CD4-positive, alpha-beta memory T cell (primary cell): ENCODE results near the gene TRAF3. TPM values are rescaled to one million over a fixed set of nuclear protein-coding genes. Genes with fewer than 3 reads are reported as not detected.

Experiments
- CTCF ChIA-PET: fragments of 350-600 bp; sonication (Branson Sonifier 250); formaldehyde crosslinking; loops from one replicate; lab custom pipeline; 2021; ENCODE audit warnings: inconsistent platforms; ENCODE audit not compliant: partially characterized antibody; lab: Charles Lee
- POLR2A ChIA-PET: fragments of 350-600 bp; sonication (Branson Sonifier 250); formaldehyde crosslinking; loops from one replicate; lab custom pipeline; 2021; ENCODE audit not compliant: partially characterized antibody; lab: Charles Lee
- DNase-seq, 5 donors: peaks; one replicate each; pipeline versions ENCODE4 v3.0.0 to v3.0.0-alpha.2; 2020 to 2022; ENCODE audit warnings: mixed read lengths in 1 of 5
- H3K27ac ChIP-seq: one replicate; pipeline ENCODE4 v1.7.0; 2013; ENCODE audit warnings: low read depth, low read length
- H3K27me3 ChIP-seq: 2 replicates; pipeline ENCODE4 v1.7.0; 2013; ENCODE audit warnings: mild to moderate bottlenecking, low read length, moderate library complexity; ENCODE audit not compliant: insufficient read depth
- H3K36me3 ChIP-seq: 2 replicates; pipeline ENCODE4 v1.7.0; 2013; ENCODE audit warnings: mild to moderate bottlenecking, low read length, moderate library complexity; ENCODE audit not compliant: insufficient read depth
- H3K4me1 ChIP-seq: 2 replicates; pipeline ENCODE4 v1.7.0; 2013; ENCODE audit warnings: mild to moderate bottlenecking, low read length, moderate library complexity; ENCODE audit not compliant: insufficient read depth
- H3K4me3 ChIP-seq, 2 donors: one replicate each; pipeline ENCODE4 v1.7.0; 2013; ENCODE audit warnings: low read length in 2 of 2, mild to moderate bottlenecking in 1 of 2
- H3K9me3 ChIP-seq, 2 donors: one replicate each; pipeline ENCODE4 v1.7.0; 2013; ENCODE audit warnings: low read length in 2 of 2, control low read depth in 1 of 2; ENCODE audit not compliant: control insufficient read depth in 1 of 2
- H3K27ac Mint-ChIP-seq, 7 donors: one replicate each; pipeline ENCODE4 v1.8.0; 2020 to 2021; ENCODE audit warnings: mixed read lengths in 7 of 7, mild to moderate bottlenecking in 6 of 7, inconsistent platforms in 3 of 7, moderate library complexity in 3 of 7
- H3K27me3 Mint-ChIP-seq, 2 donors: one replicate each; pipeline ENCODE4 v1.8.0; 2020 to 2021; ENCODE audit warnings: mixed read lengths in 2 of 2
- H3K36me3 Mint-ChIP-seq, 2 donors: one replicate each; pipeline ENCODE4 v1.8.0; 2020 to 2021; ENCODE audit warnings: mixed read lengths in 2 of 2, inconsistent platforms in 1 of 2, mild to moderate bottlenecking in 1 of 2
- H3K4me1 Mint-ChIP-seq, 4 donors: one replicate each; pipeline ENCODE4 v1.8.0; 2020 to 2021; ENCODE audit warnings: mixed read lengths in 4 of 4, mild to moderate bottlenecking in 1 of 4
- H3K4me3 Mint-ChIP-seq, 8 donors: one replicate each; pipeline ENCODE4 v1.8.0; 2020 to 2021; ENCODE audit warnings: mixed read lengths in 8 of 8, mild to moderate bottlenecking in 7 of 8, moderate library complexity in 6 of 8, inconsistent platforms in 3 of 8
- H3K9me3 Mint-ChIP-seq, 8 donors: one replicate each; pipeline ENCODE4 v1.8.0; 2020 to 2021; ENCODE audit warnings: mixed read lengths in 8 of 8, mild to moderate bottlenecking in 5 of 8, inconsistent platforms in 3 of 8, moderate library complexity in 1 of 8
- intact Hi-C: fragments of 100-400 bp; cut with micrococcal nuclease; formaldehyde crosslinking; loops from one replicate; pipeline ENCODE4 v1.15.1; 2023
- polyA plus RNA-seq, 2 donors: library from polyadenylated mRNA; unstranded; fragments of 300-500 nt; fragmentation: Illumina TruSeq; gene quantifications; one replicate each; pipeline ENCODE4 v1.2.3, GENCODE V29; 2021
- total RNA-seq, 2 experiments: library from RNA; stranded (reverse); gene quantifications; one replicate each; pipeline ENCODE4 v1.2.3, GENCODE V29; 2021

Gene TRAF3
- total and polyA plus RNA-seq, 4 experiments from 2014 or later = 14.9 to 44.8 (median 32.2) TPM

- Histone ChIP-seq H3K27me3 (peaks cover 10% of the 10 kb centered on the region), H3K36me3 (no peaks in the 10 kb centered on the region), H3K4me3 (no peak overlapping the region), H3K27ac (no peak overlapping the region), H3K9me3 (no peaks in the 10 kb centered on the region), H3K4me1 (peaks cover 15% of the 10 kb centered on the region)
- Mint-ChIP-seq H3K36me3 (no peaks in the 10 kb centered on the region), H3K27me3 (peaks cover 2 to 5% of the 10 kb centered on the region in 2 donors), H3K27ac (no peak overlapping the region), H3K9me3 (no peaks in the 10 kb centered on the region), H3K4me3 (peak overlapping the region in 2 of 8 donors; percentile 32 to 46), H3K4me1 (peaks cover 3 to 8% (median 4%) of the 10 kb centered on the region in 4 donors)
- CTCF ChIA-PET = no interaction called here
- intact Hi-C loops = no loop called here
- POLR2A ChIA-PET = no interaction called here
- DNase-seq = no peak
These were observed 154.5 kb downstream of the TRAF3 start for GRCh38 chr14:102931580-102932285.

GRCh38 chr14:102932484-102933248 is 155.4 kb downstream of the TRAF3 start:
- no peak overlapping the region for H3K27ac ChIP-seq
- no peak overlapping the region for H3K4me3 ChIP-seq
- no peak for DNase-seq
- ChIA-PET POLR2A (interaction anchor here (0.6 kb wide), 1 partner anchor 945 kb away, joined by 3 read pairs; no protein-coding TSS in a partner anchor), CTCF (no interaction called here)
- H3K36me3 ChIP-seq = no peaks in the 10 kb centered on the region
- H3K27me3 ChIP-seq = peaks cover 10% of the 10 kb centered on the region
- intact Hi-C loops = no loop called here
- Mint-ChIP-seq H3K4me1 (peaks cover 3 to 8% (median 4%) of the 10 kb centered on the region in 4 donors), H3K9me3 (no peaks in the 10 kb centered on the region), H3K27me3 (peaks cover 0 to 3% of the 10 kb centered on the region in 2 donors), H3K27ac (no peak overlapping the region), H3K4me3 (no peak overlapping the region), H3K36me3 (no peaks in the 10 kb centered on the region)
- no peaks in the 10 kb centered on the region for H3K9me3 ChIP-seq
- peaks cover 15% of the 10 kb centered on the region for H3K4me1 ChIP-seq

- intact Hi-C loops = no loop called here
- POLR2A ChIA-PET = no interaction called here
- H3K4me1 Mint-ChIP-seq = peaks cover 0 to under 1% (median 0%) of the 10 kb centered on the region in 4 donors
These were observed 156.5 kb downstream of the TRAF3 start for GRCh38 chr14:102933618-102934231.

GRCh38 chr14:102935756-102936155 is 158.5 kb downstream of the TRAF3 start:
- no peaks in the 10 kb centered on the region for H3K9me3 Mint-ChIP-seq
- CTCF ChIA-PET = no interaction called here
- no peaks in the 10 kb centered on the region for H3K9me3 ChIP-seq

More at GRCh38 chr14:102933618-102934231, 156.5 kb downstream of the TRAF3 start:
- H3K9me3 Mint-ChIP-seq = no peaks in the 10 kb centered on the region
- Histone ChIP-seq H3K27ac (no peak overlapping the region), H3K4me1 (peaks cover 12% of the 10 kb centered on the region), H3K36me3 (no peaks in the 10 kb centered on the region), H3K27me3 (peaks cover 10% of the 10 kb centered on the region), H3K4me3 (no peak overlapping the region), H3K9me3 (no peaks in the 10 kb centered on the region)
- CTCF ChIA-PET = no interaction called here
- H3K27ac Mint-ChIP-seq = no peak overlapping the region
- H3K4me3 Mint-ChIP-seq = peak overlapping the region in 1 of 8 donors; percentile 7
- H3K27me3 Mint-ChIP-seq = peaks cover 0 to 3% of the 10 kb centered on the region in 2 donors
- H3K36me3 Mint-ChIP-seq = no peaks in the 10 kb centered on the region
- DNase-seq = no peak

DNA sequence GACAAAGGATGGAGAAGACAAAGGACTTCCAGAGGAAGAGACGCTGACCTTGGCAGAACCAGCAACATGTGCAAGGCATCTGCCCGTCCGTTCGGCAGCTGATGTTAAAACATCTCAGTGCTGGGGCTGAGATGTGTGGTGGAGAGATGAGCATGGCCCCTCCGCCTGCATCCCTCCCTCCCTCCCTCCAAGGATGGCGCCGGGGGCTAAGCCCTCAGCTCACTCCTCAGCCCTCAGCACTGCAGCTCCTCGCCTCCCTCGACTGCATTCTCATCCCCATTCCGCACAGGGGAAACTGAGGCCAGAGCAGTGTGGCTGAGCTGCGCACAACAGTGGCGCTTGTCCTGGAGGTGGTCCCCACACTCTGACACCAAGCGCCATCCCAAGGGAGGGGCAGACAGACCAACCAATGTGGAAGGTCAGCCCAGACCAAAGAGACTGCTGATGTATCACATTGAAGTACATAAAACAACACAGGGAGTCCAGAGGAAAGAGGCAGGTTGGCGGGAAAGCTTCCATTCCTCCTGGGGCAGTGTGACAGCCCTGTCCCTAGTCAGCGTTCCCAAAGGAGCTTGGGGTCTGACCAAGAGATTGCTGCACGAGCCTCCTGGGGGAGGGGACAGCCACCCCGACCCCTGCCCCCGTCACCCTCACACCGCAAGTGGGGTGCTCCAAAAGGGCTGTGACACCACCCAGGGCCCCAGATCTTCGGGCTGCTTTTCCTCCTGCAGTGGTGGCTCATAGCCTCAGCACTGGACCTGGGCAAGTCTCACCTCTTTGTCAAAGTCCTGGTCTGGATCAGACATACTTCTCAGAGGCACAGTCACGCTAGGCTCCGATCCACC is 160.3 kb downstream of the TRAF3 start:
- Histone ChIP-seq H3K27ac (no peak overlapping the region), H3K4me3 (no peak overlapping the region), H3K27me3 (no peaks in the 10 kb centered on the region), H3K36me3 (no peaks in the 10 kb centered on the region), H3K4me1 (no peaks in the 10 kb centered on the region), H3K9me3 (no peaks in the 10 kb centered on the region)
- no peak overlapping the region for H3K4me3 Mint-ChIP-seq
- no peaks in the 10 kb centered on the region for H3K4me1 Mint-ChIP-seq
- no peaks in the 10 kb centered on the region for H3K36me3 Mint-ChIP-seq
- H3K27me3 Mint-ChIP-seq = no peaks in the 10 kb centered on the region
- DNase-seq = no peak
- CTCF ChIA-PET = interaction anchor here (0.6 kb wide), 1 partner anchor 159 kb away, joined by 3 read pairs; no protein-coding TSS in a partner anchor
- intact Hi-C loops = no loop called here
- POLR2A ChIA-PET = no interaction called here
- H3K9me3 Mint-ChIP-seq = no peaks in the 10 kb centered on the region
- H3K27ac Mint-ChIP-seq = no peak overlapping the region

More at GRCh38 chr14:102935756-102936155, 158.5 kb downstream of the TRAF3 start:
- no peak overlapping the region for H3K4me3 Mint-ChIP-seq
- Histone ChIP-seq H3K4me3 (no peak overlapping the region), H3K27me3 (peaks cover under 1% of the 10 kb centered on the region), H3K27ac (no peak overlapping the region), H3K36me3 (no peaks in the 10 kb centered on the region), H3K4me1 (no peaks in the 10 kb centered on the region)
- no peaks in the 10 kb centered on the region for H3K4me1 Mint-ChIP-seq
- peaks cover 0 to 2% of the 10 kb centered on the region in 2 donors for H3K27me3 Mint-ChIP-seq
- no peaks in the 10 kb centered on the region for H3K36me3 Mint-ChIP-seq
- DNase-seq = no peak
- intact Hi-C loops = no loop called here
- H3K27ac Mint-ChIP-seq = no peak overlapping the region
- POLR2A ChIA-PET = no interaction called here

- Mint-ChIP-seq H3K27me3 (no peaks in the 10 kb centered on the region), H3K4me1 (no peaks in the 10 kb centered on the region), H3K27ac (no peak overlapping the region), H3K4me3 (no peak overlapping the region), H3K9me3 (no peaks in the 10 kb centered on the region), H3K36me3 (no peaks in the 10 kb centered on the region)
- H3K27ac ChIP-seq = no peak overlapping the region
- H3K36me3 ChIP-seq = no peaks in the 10 kb centered on the region
- intact Hi-C loops = no loop called here
- H3K4me3 ChIP-seq = no peak overlapping the region
- DNase-seq = no peak
- no peaks in the 10 kb centered on the region for H3K9me3 ChIP-seq
- H3K4me1 ChIP-seq = no peaks in the 10 kb centered on the region
- CTCF ChIA-PET = no interaction called here
- no peaks in the 10 kb centered on the region for H3K27me3 ChIP-seq
- POLR2A ChIA-PET = no interaction called here
These were observed 160.9 kb downstream of the TRAF3 start for GRCh38 chr14:102938191-102938590.
